Coronary artery (tissue), 2 donors: ENCODE results near the gene GRHL3.
A peak's percentile ranks its signal among the peaks of the same experiment; 100 is the strongest.

Experiments
- DNase-seq: peaks from one replicate; pipeline ENCODE4 v3.0.0-alpha.2; 2017; ENCODE audit warnings: low spot score
- H3K27ac ChIP-seq, 2 donors: fragments of 200-600 bp; sonication (generic); one replicate each; pipeline ENCODE4 v1.5.1; 2016 to 2019
- H3K4me3 ChIP-seq: fragments of 200-600 bp; sonication (generic); 2 replicates; pipeline ENCODE4 v1.5.1; 2016; ENCODE audit warnings: mild to moderate bottlenecking, moderate library complexity
- TF ChIP-seq, protein P1 (sequence below): fragments of 200-600 bp; sonication (generic); IDR thresholded peaks from one replicate; pipeline ENCODE4 v1.5.1; 2019; ENCODE audit warnings: antibody characterized with exemption

GRHL3 gene

GRCh38 chr1:24293392-24294227 lies 25.5 kb upstream of the GRHL3 start:
- Histone ChIP-seq H3K27ac (peak overlapping the region in 1 of 2 donors; percentile 75), H3K4me3 (no peak overlapping the region)
- DNase-seq, result no peak
- TF ChIP-seq, protein P1, sequence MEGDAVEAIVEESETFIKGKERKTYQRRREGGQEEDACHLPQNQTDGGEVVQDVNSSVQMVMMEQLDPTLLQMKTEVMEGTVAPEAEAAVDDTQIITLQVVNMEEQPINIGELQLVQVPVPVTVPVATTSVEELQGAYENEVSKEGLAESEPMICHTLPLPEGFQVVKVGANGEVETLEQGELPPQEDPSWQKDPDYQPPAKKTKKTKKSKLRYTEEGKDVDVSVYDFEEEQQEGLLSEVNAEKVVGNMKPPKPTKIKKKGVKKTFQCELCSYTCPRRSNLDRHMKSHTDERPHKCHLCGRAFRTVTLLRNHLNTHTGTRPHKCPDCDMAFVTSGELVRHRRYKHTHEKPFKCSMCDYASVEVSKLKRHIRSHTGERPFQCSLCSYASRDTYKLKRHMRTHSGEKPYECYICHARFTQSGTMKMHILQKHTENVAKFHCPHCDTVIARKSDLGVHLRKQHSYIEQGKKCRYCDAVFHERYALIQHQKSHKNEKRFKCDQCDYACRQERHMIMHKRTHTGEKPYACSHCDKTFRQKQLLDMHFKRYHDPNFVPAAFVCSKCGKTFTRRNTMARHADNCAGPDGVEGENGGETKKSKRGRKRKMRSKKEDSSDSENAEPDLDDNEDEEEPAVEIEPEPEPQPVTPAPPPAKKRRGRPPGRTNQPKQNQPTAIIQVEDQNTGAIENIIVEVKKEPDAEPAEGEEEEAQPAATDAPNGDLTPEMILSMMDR, result no peak

- no peak for DNase-seq
Observed at GRCh38 chr1:24294228-24294672, 24.9 kb upstream of the GRHL3 start.

DNA sequence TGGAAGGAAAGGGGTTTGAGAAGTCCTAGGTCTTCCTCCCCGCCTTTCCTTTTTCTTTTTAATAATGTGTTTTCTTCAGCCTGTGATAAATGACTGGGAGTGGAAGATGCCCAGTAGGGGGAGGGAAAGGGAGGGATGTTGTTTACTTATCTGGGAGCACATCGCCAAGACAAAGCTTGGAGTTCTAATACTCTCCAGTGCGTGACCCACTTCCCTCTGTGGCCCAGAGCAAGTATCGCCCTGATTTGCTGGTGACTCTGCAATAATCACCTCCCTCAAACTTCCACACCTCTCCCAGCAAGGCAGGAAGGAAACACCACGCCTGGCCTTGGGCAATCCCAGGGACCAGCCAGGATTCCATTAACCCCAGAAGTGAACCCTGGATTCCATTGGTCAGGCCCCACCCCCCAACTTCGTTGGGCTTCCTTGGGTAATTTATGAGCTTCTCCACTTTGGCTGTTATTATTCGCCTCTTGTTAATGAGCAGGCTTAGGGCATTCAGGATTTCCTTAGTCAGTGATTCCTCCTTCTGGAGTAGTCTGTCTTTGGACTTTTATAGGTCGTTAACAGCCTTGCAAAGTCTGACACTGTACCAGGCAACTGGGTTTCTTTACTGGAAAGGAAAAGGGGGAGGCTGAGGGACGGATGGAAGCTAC lies 24.3 kb upstream of the GRHL3 start:
- H3K4me3 ChIP-seq, result no peak overlapping the region
- TF ChIP-seq, protein P1, result no peak
- peak overlapping the region in 1 of 2 donors; percentile 75 for H3K27ac ChIP-seq
- peak; percentile 84 for DNase-seq

More at GRCh38 chr1:24294228-24294672, 24.9 kb upstream of the GRHL3 start:
- TF ChIP-seq, protein P1, result no peak
- Histone ChIP-seq H3K27ac (peak overlapping the region in 1 of 2 donors; percentile 75), H3K4me3 (no peak overlapping the region)

- Histone ChIP-seq H3K4me3 (no peak overlapping the region), H3K27ac (peak overlapping the region in 1 of 2 donors; percentile 75)
- TF ChIP-seq, protein P1, result no peak
- no peak for DNase-seq
Observed at GRCh38 chr1:24295535-24295934, 23.6 kb upstream of the GRHL3 start.

- no peak for DNase-seq
- Histone ChIP-seq H3K27ac (no peak overlapping the region), H3K4me3 (no peak overlapping the region)
- TF ChIP-seq, protein P1, result no peak
Observed at GRCh38 chr1:24297187-24297851, 21.8 kb upstream of the GRHL3 start.

DNA sequence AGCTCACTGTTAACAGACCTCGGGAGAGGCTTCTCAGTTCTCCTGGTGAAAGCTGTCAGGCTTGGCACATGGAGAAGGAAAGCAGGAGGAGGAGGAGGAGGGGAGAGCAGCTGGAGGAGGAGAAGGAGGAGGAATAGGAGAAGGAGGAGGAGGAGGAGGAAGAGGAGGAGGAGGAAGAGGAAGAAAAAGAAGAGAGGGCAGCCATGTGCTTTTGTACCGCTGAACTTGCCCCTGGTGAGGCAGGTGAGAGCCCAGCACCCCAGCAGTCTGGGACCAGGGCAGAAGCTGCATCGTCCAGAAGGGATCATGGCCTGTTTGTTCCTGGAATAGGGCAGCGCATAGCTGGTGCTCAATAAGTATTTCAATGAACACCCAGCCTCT lies 21.3 kb upstream of the GRHL3 start:
- Histone ChIP-seq H3K27ac (no peak overlapping the region), H3K4me3 (no peak overlapping the region)
- TF ChIP-seq, protein P1, result no peak
- no peak for DNase-seq
